ENCODE data around the gene ST7. TPM values are rescaled to one million over a fixed set of nuclear protein-coding genes. Genes with fewer than 3 reads are reported as not detected.

Gene ST7
- polyA plus RNA-seq, 3 donors: 12.4 to 17.4 (median 15.3) TPM

GRCh38 chr7:117126676-117127075 is 173.4 kb downstream of the ST7 start:
- no peak overlapping the region for H3K27ac ChIP-seq (ENCODE audit: low read depth, low read length)
- WGBS, 3 donors: 91 to 100% (median 97%) methylated on average over 1 of the region's 1 CpG

GRCh38 chr7:117127585-117128168 is 174.4 kb downstream of the ST7 start:
- WGBS, 3 donors: 7 to 28% (median 22%) methylated on average over 2 of the region's 2 CpGs
- no peak overlapping the region for H3K27ac ChIP-seq (ENCODE audit: low read depth, low read length)

GRCh38 chr7:117129521-117129955 is 176.2 kb downstream of the ST7 start:
- 47 to 64% (median 53%) methylated on average over 5 of the region's 5 CpGs for WGBS, 3 donors
- H3K27ac ChIP-seq (ENCODE audit: low read depth, low read length): no peak overlapping the region

- H3K27ac ChIP-seq (ENCODE audit: low read depth, low read length): no peak overlapping the region
- 97 to 99% (median 97%) methylated on average over 5 of the region's 5 CpGs for WGBS, 3 donors
Measured at GRCh38 chr7:117130262-117130661, 177.0 kb downstream of the ST7 start.

GRCh38 chr7:117132321-117133120 is 179.2 kb downstream of the ST7 start:
- 87 to 93% (median 92%) methylated on average over 6 of the region's 6 CpGs for WGBS, 3 donors
- H3K27ac ChIP-seq (ENCODE audit: low read depth, low read length): no peak overlapping the region

GRCh38 chr7:117133125-117133524 is 179.8 kb downstream of the ST7 start:
- WGBS, 3 donors: 94 to 100% (median 96%) methylated on average over 1 of the region's 1 CpG
- H3K27ac ChIP-seq (ENCODE audit: low read depth, low read length): no peak overlapping the region

GRCh38 chr7:117134411-117134810 is 181.1 kb downstream of the ST7 start:
- 93 to 100% (median 98%) methylated on average over 1 of the region's 1 CpG for WGBS, 3 donors
- no peak overlapping the region for H3K27ac ChIP-seq (ENCODE audit: low read depth, low read length)

GRCh38 chr7:117134889-117135552 is 181.7 kb downstream of the ST7 start:
- H3K27ac ChIP-seq (ENCODE audit: low read depth, low read length): no peak overlapping the region
- WGBS, 3 donors: 79 to 95% (median 81%) methylated on average over 2 of the region's 2 CpGs

- 97 to 100% (median 100%) methylated on average over 1 of the region's 1 CpG for WGBS, 3 donors
- H3K27ac ChIP-seq (ENCODE audit: low read depth, low read length): no peak overlapping the region
Measured at GRCh38 chr7:117135553-117135891, 182.2 kb downstream of the ST7 start.

- WGBS, 3 donors: 95 to 96% (median 95%) methylated on average over 3 of the region's 3 CpGs
- no peak overlapping the region for H3K27ac ChIP-seq (ENCODE audit: low read depth, low read length)
Measured at GRCh38 chr7:117137868-117138267, 184.6 kb downstream of the ST7 start.

GRCh38 chr7:117138495-117138894 is 185.2 kb downstream of the ST7 start:
- no peak overlapping the region for H3K27ac ChIP-seq (ENCODE audit: low read depth, low read length)
- 90 to 98% (median 93%) methylated on average over 3 of the region's 3 CpGs for WGBS, 3 donors

GRCh38 chr7:117138981-117139380 is 185.7 kb downstream of the ST7 start:
- no peak overlapping the region for H3K27ac ChIP-seq (ENCODE audit: low read depth, low read length)
- 43 to 77% (median 47%) methylated on average over 1 of the region's 1 CpG for WGBS, 3 donors

GRCh38 chr7:117139397-117139984 is 186.2 kb downstream of the ST7 start:
- H3K27ac ChIP-seq (ENCODE audit: low read depth, low read length): no peak overlapping the region
- whole genome bisulfite sequencing, 3 donors: 57 to 74% (median 72%) methylated on average over 3 of the region's 3 CpGs

- WGBS, 3 donors: 47 to 67% (median 65%) methylated on average over 3 of the region's 3 CpGs
- no peak overlapping the region for H3K27ac ChIP-seq (ENCODE audit: low read depth, low read length)
Measured at GRCh38 chr7:117140921-117141320, 187.6 kb downstream of the ST7 start.

- WGBS, 3 donors: 59 to 77% (median 60%) methylated on average over 4 of the region's 4 CpGs
- H3K27ac ChIP-seq (ENCODE audit: low read depth, low read length): no peak overlapping the region
Measured at GRCh38 chr7:117143066-117143465, 189.8 kb downstream of the ST7 start.

- 84 to 92% (median 92%) methylated on average over 2 of the region's 2 CpGs for WGBS, 3 donors
- H3K27ac ChIP-seq (ENCODE audit: low read depth, low read length): no peak overlapping the region
Measured at GRCh38 chr7:117143580-117143979, 190.3 kb downstream of the ST7 start.

- H3K27ac ChIP-seq (ENCODE audit: low read depth, low read length): no peak overlapping the region
- 68 to 89% (median 77%) methylated on average over 1 of the region's 1 CpG for WGBS, 3 donors
Measured at GRCh38 chr7:117145333-117145732, 192.0 kb downstream of the ST7 start.

- 59 to 92% (median 67%) methylated on average over 1 of the region's 1 CpG for WGBS, 3 donors
- H3K27ac ChIP-seq (ENCODE audit: low read depth, low read length): no peak overlapping the region
Measured at GRCh38 chr7:117146059-117146458, 192.8 kb downstream of the ST7 start.

GRCh38 chr7:117146511-117146910 is 193.2 kb downstream of the ST7 start:
- 78 to 96% (median 85%) methylated on average over 3 of the region's 3 CpGs for WGBS, 3 donors
- no peak overlapping the region for H3K27ac ChIP-seq (ENCODE audit: low read depth, low read length)
